Measurements from ENCODE around the gene KCNK17. TPM values are rescaled to one million over a fixed set of nuclear protein-coding genes. Genes with fewer than 3 reads are reported as not detected.

Gene KCNK17
- total and polyA plus RNA-seq, 2 donors (not counting 3 experiments of a cell fraction or from before 2014, with no cell fraction given): not detected

DNA sequence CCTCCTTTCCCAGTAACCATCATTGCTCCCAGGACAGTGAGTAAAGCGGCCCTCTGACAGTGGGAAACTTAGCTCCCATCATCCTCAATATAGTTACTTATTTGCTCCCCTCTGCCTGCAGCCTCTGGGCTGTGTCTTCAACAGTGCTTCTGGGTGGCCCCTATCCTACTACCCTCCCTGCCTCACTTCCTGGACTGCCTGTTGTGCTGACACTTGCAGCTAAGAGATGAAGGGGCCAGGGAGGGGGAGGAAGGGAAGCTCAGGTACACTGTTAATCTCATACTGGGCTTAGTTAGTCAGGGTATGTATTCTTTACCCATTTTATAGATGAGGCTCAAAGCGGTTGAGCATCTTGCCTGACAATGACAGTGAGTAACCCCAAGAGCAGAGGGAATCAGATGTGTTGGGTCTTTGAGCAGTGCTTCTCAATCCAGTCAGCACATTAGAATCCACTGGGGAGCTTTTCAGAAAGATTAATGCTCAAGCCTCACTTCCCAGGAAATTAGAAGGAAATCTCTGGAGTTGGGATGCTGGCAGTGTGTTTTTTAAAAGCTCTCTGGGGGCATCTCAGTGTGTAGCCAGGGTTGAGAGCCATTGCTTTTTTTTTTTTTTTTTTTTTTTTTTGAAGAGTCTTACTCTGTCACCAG lies 57.8 kb downstream of the KCNK17 start:
- FAIRE-seq (no peak), DNase-seq (ENCODE audit: low read depth, low spot score) (no peak)
- no peaks in the 10 kb centered on the region for H3K79me2 ChIP-seq (ENCODE audit: control insufficient read depth, insufficient read depth, low read length)
- H3K27me3 ChIP-seq (ENCODE audit: control insufficient read depth in 2 of 2, insufficient read depth in 2 of 2, low read length in 2 of 2): no peaks in the 10 kb centered on the region
- no peak overlapping the region for H3K4me3 ChIP-seq (replicated peaks in 1 of 3; ENCODE audit: insufficient read depth in 1 of 3, low read depth in 1 of 3, low read length in 3 of 3)
- no peak overlapping the region for H3K4me2 ChIP-seq (ENCODE audit: insufficient read depth, low read length)
- H4K20me1 ChIP-seq (replicated peaks; ENCODE audit: control insufficient read depth, extremely low read depth, insufficient read depth, low read length): no peaks in the 10 kb centered on the region
- H3K4me1 ChIP-seq (ENCODE audit: control insufficient read depth, extremely low read depth, insufficient read depth, low read length): no peaks in the 10 kb centered on the region
- dilution Hi-C loops (cut with MboI; ENCODE audit: extremely low pct_ligation_motif_present, low sequenced_read_pairs) (no loop called here), intact Hi-C loops (cut with micrococcal nuclease) (no loop called here)
- TF ChIP-seq GATA2 (IDR thresholded peaks at IDR 0.05; ENCODE audit: insufficient read depth, insufficient read length, low read depth, low read length) (no peak), EZH2 (IDR thresholded peaks at IDR 0.05; ENCODE audit: borderline replicate concordance, low read depth, low read length, severe bottlenecking) (no peak), JUN (IDR thresholded peaks at IDR 0.05; ENCODE audit: borderline replicate concordance, insufficient read depth, insufficient read length, low read depth) (no peak), FOS (IDR thresholded peaks at IDR 0.05; ENCODE audit: borderline replicate concordance, insufficient read depth, low read length) (no peak), POLR2AphosphoS5 (IDR thresholded peaks at IDR 0.05; ENCODE audit: insufficient read depth, low read depth, low read length) (no peak), POLR2A (IDR thresholded peaks at IDR 0.05; ENCODE audit: low read depth, low read length) (no peak), MYC (IDR thresholded peaks at IDR 0.05; ENCODE audit: low read depth, low read length) (no peak)
- TF ChIP-seq, protein P1, sequence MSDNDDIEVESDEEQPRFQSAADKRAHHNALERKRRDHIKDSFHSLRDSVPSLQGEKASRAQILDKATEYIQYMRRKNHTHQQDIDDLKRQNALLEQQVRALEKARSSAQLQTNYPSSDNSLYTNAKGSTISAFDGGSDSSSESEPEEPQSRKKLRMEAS (IDR thresholded peaks at IDR 0.05; ENCODE audit: insufficient read depth, insufficient read length): no peak
- TF ChIP-seq, protein P2, sequence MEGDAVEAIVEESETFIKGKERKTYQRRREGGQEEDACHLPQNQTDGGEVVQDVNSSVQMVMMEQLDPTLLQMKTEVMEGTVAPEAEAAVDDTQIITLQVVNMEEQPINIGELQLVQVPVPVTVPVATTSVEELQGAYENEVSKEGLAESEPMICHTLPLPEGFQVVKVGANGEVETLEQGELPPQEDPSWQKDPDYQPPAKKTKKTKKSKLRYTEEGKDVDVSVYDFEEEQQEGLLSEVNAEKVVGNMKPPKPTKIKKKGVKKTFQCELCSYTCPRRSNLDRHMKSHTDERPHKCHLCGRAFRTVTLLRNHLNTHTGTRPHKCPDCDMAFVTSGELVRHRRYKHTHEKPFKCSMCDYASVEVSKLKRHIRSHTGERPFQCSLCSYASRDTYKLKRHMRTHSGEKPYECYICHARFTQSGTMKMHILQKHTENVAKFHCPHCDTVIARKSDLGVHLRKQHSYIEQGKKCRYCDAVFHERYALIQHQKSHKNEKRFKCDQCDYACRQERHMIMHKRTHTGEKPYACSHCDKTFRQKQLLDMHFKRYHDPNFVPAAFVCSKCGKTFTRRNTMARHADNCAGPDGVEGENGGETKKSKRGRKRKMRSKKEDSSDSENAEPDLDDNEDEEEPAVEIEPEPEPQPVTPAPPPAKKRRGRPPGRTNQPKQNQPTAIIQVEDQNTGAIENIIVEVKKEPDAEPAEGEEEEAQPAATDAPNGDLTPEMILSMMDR (IDR thresholded peaks at IDR 0.05; ENCODE audit: extremely low read depth in 1 of 2, insufficient read depth in 1 of 2, low read depth in 1 of 2, low read length in 2 of 2): no peak
- BruUV-seq (replicated peaks): no TSS peak
- H3K36me3 ChIP-seq (ENCODE audit: control insufficient read depth in 2 of 2, extremely low read depth in 1 of 2, insufficient read depth in 2 of 2, low read length in 2 of 2): no peaks in the 10 kb centered on the region
- H3K9me3 ChIP-seq (replicated peaks; ENCODE audit: control insufficient read depth, insufficient read depth, low read length): no peaks in the 10 kb centered on the region
- H3K27ac ChIP-seq (ENCODE audit: insufficient read depth, low read depth, low read length): no peak overlapping the region
- ChIA-PET POLR2A (no interaction called here), CTCF (interaction anchor here (1.1 kb wide), 1 partner anchor 89 kb away, joined by 3 read pairs; no protein-coding TSS in a partner anchor)
- no peaks in the 10 kb centered on the region for H3K9me1 ChIP-seq (replicated peaks; ENCODE audit: control insufficient read depth, extremely low read depth, insufficient read depth, low read length)
- H3K9ac ChIP-seq (replicated peaks; ENCODE audit: extremely low read depth, insufficient read depth, low read length): no peak overlapping the region
- no peak overlapping the region for H2AFZ ChIP-seq (ENCODE audit: low read depth, low read length)
